K562 (cell line): ENCODE results near the gene DKK1. TPM values are rescaled to one million over a fixed set of nuclear protein-coding genes. Genes with fewer than 3 reads are reported as not detected.

Source experiments
- ATAC-seq: fragments of 200-7000 bp; cut with Tn5 transposase; 3 replicates; pipeline ENCODE4 v1.9.1; 2020; ENCODE audit warnings: moderate library complexity
- BruUV-seq: library from RNA; stranded (reverse); fragments of 400-500 nt; replicated peaks from 2 replicates; lab custom pipeline; 2021; lab: Mats Ljungman, UMichigan
- CTCF ChIA-PET: fragments of 300-600 bp; formaldehyde crosslinking; extraction: SDS; loops from one replicate; lab custom pipeline; 2021; ENCODE audit warnings: low intra/inter-chr PET ratio; lab: Yijun Ruan, JAX
- POLR2A ChIA-PET: fragments of 300-600, 350-650 bp; sonication (Branson Sonifier 250); formaldehyde crosslinking; extraction: SDS; loops from one replicate; lab custom pipeline; 2021; ENCODE audit warnings: antibody characterized with exemption, inconsistent platforms; lab: Yijun Ruan, JAX
- DNase-seq, 4 experiments: peaks; one replicate each; pipeline versions ENCODE4 v3.0.0 to v3.0.0-alpha.2; 2011 to 2018; ENCODE audit warnings: low spot score in 3 of 4, mixed read lengths in 3 of 4; ENCODE audit errors: extremely low read depth in 1 of 4
- FAIRE-seq: peaks from 2 replicates; lab custom pipeline; 2011; peaks lifted over from hg19 to GRCh38; lab: Jason Lieb, UNC
- H2AFZ ChIP-seq: 2 replicates; pipeline ENCODE4 v1.6.0; 2011; ENCODE audit warnings: low read depth, low read length, control low read depth, inconsistent platforms
- H3K27ac ChIP-seq: fragments of 200-600 bp; 3 replicates; pipeline ENCODE4 v1.8.0; 2011; ENCODE audit warnings: low read depth, mild to moderate bottlenecking, control low read depth, inconsistent platforms, low read length, moderate library complexity, mixed read lengths; ENCODE audit errors: extremely low read depth
- H3K27me3 ChIP-seq, 2 experiments: fragments of 300-600 bp in 1 of 2; 2 replicates in 1 of 2; 3 replicates in 1 of 2; pipeline versions ENCODE4 v1.6.0 to v1.8.0; 2011; ENCODE audit warnings: inconsistent platforms in 2 of 2, low read length in 2 of 2, mild to moderate bottlenecking in 1 of 2, mixed read lengths in 1 of 2, moderate library complexity in 1 of 2; ENCODE audit not compliant: control insufficient read depth in 2 of 2, insufficient read depth in 2 of 2
- H3K36me3 ChIP-seq: fragments of 300-600 bp; 3 replicates; pipeline ENCODE4 v1.8.0; 2011; ENCODE audit warnings: mild to moderate bottlenecking, low read length, inconsistent platforms; ENCODE audit not compliant: control insufficient read depth, insufficient read depth
- H3K4me1 ChIP-seq, 2 experiments: fragments of 200-600 bp in 1 of 2; replicated peaks in 1 of 2; 2 replicates in 1 of 2; 3 replicates in 1 of 2; pipeline versions ENCODE4 v1.5.1 to v1.8.0; 2011; ENCODE audit warnings: inconsistent platforms in 2 of 2, low read length in 2 of 2, mild to moderate bottlenecking in 1 of 2, mixed read lengths in 1 of 2, moderate library complexity in 1 of 2; ENCODE audit not compliant: control insufficient read depth in 2 of 2, insufficient read depth in 2 of 2
- H3K4me2 ChIP-seq: 2 replicates; pipeline ENCODE4 v1.6.1; 2011; ENCODE audit warnings: low read length, control low read depth, inconsistent platforms, mixed read lengths; ENCODE audit not compliant: insufficient read depth
- H3K4me3 ChIP-seq: fragments of 200-600 bp; sonication (generic), shearing (Covaris generic); 2 replicates; pipeline ENCODE4 v1.5.1; 2016; ENCODE audit warnings: control low read depth, inconsistent platforms
- H3K79me2 ChIP-seq: fragments of 200-600 bp; 3 replicates; pipeline ENCODE4 v1.8.0; 2011; ENCODE audit warnings: low read length, inconsistent platforms; ENCODE audit not compliant: control insufficient read depth, insufficient read depth
- H3K9ac ChIP-seq, 2 experiments: 2 replicates each; pipeline versions ENCODE4 v1.6.0 to v1.6.1; 2011; ENCODE audit warnings: low read depth in 2 of 2, low read length in 2 of 2, control low read depth in 1 of 2, inconsistent platforms in 1 of 2, mild to moderate bottlenecking in 1 of 2, mixed read lengths in 1 of 2; ENCODE audit not compliant: insufficient read depth in 1 of 2
- H3K9me1 ChIP-seq: one replicate; pipeline ENCODE4 v1.6.0; 2011; ENCODE audit warnings: inconsistent platforms, mild to moderate bottlenecking, low read length, moderate library complexity; ENCODE audit not compliant: control insufficient read depth, insufficient read depth
- H3K9me3 ChIP-seq: replicated peaks from 2 replicates; pipeline ENCODE4 v1.5.1; 2011; ENCODE audit warnings: low read depth, low read length, inconsistent platforms; ENCODE audit not compliant: control insufficient read depth, insufficient read depth
- H4K20me1 ChIP-seq: replicated peaks from 2 replicates; pipeline ENCODE4 v1.6.1; 2011; ENCODE audit warnings: low read length, inconsistent platforms, mixed read lengths; ENCODE audit not compliant: control insufficient read depth, insufficient read depth
- C11orf30 ChIP-seq: fragments of 450-650 bp; IDR thresholded peaks from 2 replicates; pipeline ENCODE4 v1.6.1; 2016; ENCODE audit warnings: low read depth, mild to moderate bottlenecking
- CSDE1 ChIP-seq, 2 experiments: fragments of 450-650 bp; IDR thresholded peaks; 2 replicates each; pipeline ENCODE4 v1.6.1; 2016; ENCODE audit warnings: mild to moderate bottlenecking in 1 of 2
- E2F8 ChIP-seq: fragments of 450-650 bp; IDR thresholded peaks from 2 replicates; pipeline ENCODE4 v1.7.1; 2018; ENCODE audit warnings: mild to moderate bottlenecking, low read depth; ENCODE audit not compliant: partially characterized antibody
- ETV1 ChIP-seq: fragments of 450-650 bp; conservative IDR thresholded peaks from 2 replicates; pipeline ENCODE4 v1.6.1; 2016; ENCODE audit warnings: missing genetic modification characterization, control low read depth, low read depth, missing compliant biosample characterization
- ETV5 ChIP-seq: sonication (generic); formaldehyde crosslinking; IDR thresholded peaks from 2 replicates; pipeline ENCODE4 v1.4.0; 2020; ENCODE audit warnings: low read depth, mild to moderate bottlenecking, missing genetic modification reagents
- KLF10 ChIP-seq: fragments of 250-450 bp; sonication (Bioruptor Pico); IDR thresholded peaks from 2 replicates; pipeline ENCODE4 v1.6.1; 2021; ENCODE audit warnings: matching md5 sums
- MCM2 ChIP-seq: fragments of 450-650 bp; IDR thresholded peaks from 2 replicates; pipeline ENCODE4 v1.6.1; 2017; ENCODE audit warnings: low read depth, mild to moderate bottlenecking
- RBM34 ChIP-seq: fragments of 200-400 bp; formaldehyde crosslinking; IDR thresholded peaks from 2 replicates; pipeline ENCODE4 v1.6.1; 2018; ENCODE audit warnings: low read length, borderline replicate concordance; ENCODE audit not compliant: insufficient read depth
- SAFB ChIP-seq: fragments of 200-400 bp; formaldehyde crosslinking; IDR thresholded peaks from 2 replicates; pipeline ENCODE4 v1.6.1; 2017; ENCODE audit warnings: low read depth, low read length, borderline replicate concordance
- SETDB1 ChIP-seq: IDR thresholded peaks from one replicate; pipeline ENCODE4 v1.6.1; 2012; ENCODE audit warnings: low read length, control low read depth, inconsistent platforms
- SP2 ChIP-seq: IDR thresholded peaks from 2 replicates; pipeline ENCODE4 v1.6.1; 2011; ENCODE audit warnings: mild to moderate bottlenecking, low read depth, low read length, moderate library complexity; ENCODE audit not compliant: poor library complexity, severe bottlenecking; ENCODE audit errors: extremely low read depth
- SUPT5H ChIP-seq: fragments of 450-650 bp; IDR thresholded peaks from 2 replicates; pipeline ENCODE4 v1.6.1; 2016
- TGIF2 ChIP-seq: sonication (generic); formaldehyde crosslinking; IDR thresholded peaks from 2 replicates; pipeline ENCODE4 v1.8.1; 2022; ENCODE audit warnings: mild to moderate bottlenecking, missing genetic modification reagents, moderate library complexity
- ZBTB1 ChIP-seq: sonication (generic); formaldehyde crosslinking; IDR thresholded peaks from 2 replicates; pipeline ENCODE4 v1.8.1; 2023; ENCODE audit warnings: missing genetic modification reagents, low read depth, mild to moderate bottlenecking, borderline replicate concordance
- WGBS: fragments of 100-300 bp; shearing (Covaris generic); methylation state at CpG from one replicate; pipeline ENCODE4 v1.1.6; 2016; ENCODE audit warnings: low coverage, mixed read lengths; ENCODE audit not compliant: insufficient coverage; ENCODE audit errors: missing lambda C conversion rate; 5-methylcytosine and 5-hydroxymethylcytosine counted together
- in situ Hi-C: fragments of 300-500 bp; cut with MboI; formaldehyde crosslinking; loops from 4 replicates; pipeline ENCODE4 v1.15.0; 2018; ENCODE audit warnings: inconsistent platforms, mixed read lengths
- intact Hi-C: fragments of 100-400 bp; cut with micrococcal nuclease; formaldehyde crosslinking; loops from 2 replicates; pipeline ENCODE4 v1.14.2; 2022
- polyA plus RNA-seq, 8 experiments: library from polyadenylated mRNA; depleted of rRNA in 4 of 8; stranded (reverse) in 5 of 8; unstranded in 3 of 8; fragments of >200 nt; fragmentation: Nextera tagmentation in 2 of 8; fragmentation: Illumina TruSeq in 1 of 8; extraction: Ambion mirVana in 2 of 8; extraction: Trizol in 1 of 8; gene quantifications; 2 replicates each; pipeline versions ENCODE4 v1.2.1 to v1.2.3, GENCODE V29; 2011 to 2014; ENCODE audit warnings: inconsistent platforms in 1 of 8, missing spikeins in 1 of 8
- total RNA-seq, 7 experiments: library from RNA; depleted of rRNA in 6 of 7; stranded (reverse); fragments of >200 nt in 6 of 7; fragmentation: Illumina TruSeq in 2 of 7; extraction: Trizol in 2 of 7; gene quantifications; 2 replicates each; pipeline versions ENCODE4 v1.2.1 to v1.2.3, GENCODE V29; 2011 to 2021; ENCODE audit warnings: low replicate concordance in 1 of 7

DKK1 gene
- total and polyA plus RNA-seq, 9 of the 15 experiments (the other 6 are each of a cell fraction or from before 2014, with no cell fraction given), result 0.13 TPM; not detected in 8

GRCh38 chr10:52326382-52326781 is 12.3 kb downstream of the DKK1 start:
- no peaks in the 10 kb centered on the region for H4K20me1 ChIP-seq
- no peak overlapping the region for H3K4me3 ChIP-seq
- intact Hi-C loops, result no loop called here

More at GRCh38 chr10:52326382-52326781, 12.3 kb downstream of the DKK1 start:
- Histone ChIP-seq H3K27ac (no peak overlapping the region), H3K27me3 (no peaks in the 10 kb centered on the region), H3K9me3 (no peaks in the 10 kb centered on the region), H3K4me2 (no peak overlapping the region), H3K36me3 (no peaks in the 10 kb centered on the region), H3K9me1 (no peaks in the 10 kb centered on the region), H3K4me1 (no peaks in the 10 kb centered on the region)
- DNase-seq, result no peak
- CTCF ChIA-PET, result no interaction called here
- no peak for ATAC-seq
- no TSS peak for BruUV-seq
- FAIRE-seq, result no peak
- WGBS, result 3% methylated on average over 2 of the region's 2 CpGs
- TF ChIP-seq E2F8, result no peak
- no peak for TF ChIP-seq ETV5 (CRISPR knock-in tag)
- TF ChIP-seq SETDB1, result no peak
- TF ChIP-seq KLF10 (CRISPR knock-in tag), result no peak
- no peak for TF ChIP-seq RBM34
- TF ChIP-seq C11orf30, result no peak
- no peak for TF ChIP-seq CSDE1 (IDR thresholded peaks at IDR 0.05)
- TF ChIP-seq ZBTB1, result no peak
- TF ChIP-seq MCM2, result no peak
- no peak for TF ChIP-seq SUPT5H
- no peak for TF ChIP-seq ETV1 (tag)
- no peak for TF ChIP-seq TGIF2
- no peak for TF ChIP-seq SP2
- TF ChIP-seq SAFB, result no peak
- TF ChIP-seq, all 486 proteins: peak for 0
- in situ Hi-C loops, result no loop called here
- Histone ChIP-seq H3K9ac (no peak overlapping the region), H3K79me2 (no peaks in the 10 kb centered on the region), H2AFZ (no peak overlapping the region)
- POLR2A ChIA-PET, result no interaction called here
